Neural crest cell (in vitro differentiated cells): ENCODE measurements around the gene OLFML2A. TPM values are rescaled to one million over a fixed set of nuclear protein-coding genes. Genes with fewer than 3 reads are reported as not detected.

Source experiments
- DNase-seq: peaks from one replicate; pipeline ENCODE4 v3.0.0; 2021; ENCODE audit warnings: low read depth, mixed read lengths, low spot score
- H3K27ac Mint-ChIP-seq: one replicate; pipeline ENCODE4 v1.8.0; 2021; ENCODE audit warnings: mild to moderate bottlenecking, mixed read lengths; ENCODE audit not compliant: unreplicated experiment
- H3K27me3 Mint-ChIP-seq: 2 replicates; pipeline ENCODE4 v1.8.0; 2021; ENCODE audit warnings: low read depth, mild to moderate bottlenecking, mixed read lengths
- H3K36me3 Mint-ChIP-seq: 2 replicates; pipeline ENCODE4 v1.8.0; 2021; ENCODE audit warnings: low read depth, mild to moderate bottlenecking, mixed read lengths
- H3K4me1 Mint-ChIP-seq: 2 replicates; pipeline ENCODE4 v1.8.0; 2021; ENCODE audit warnings: mixed read lengths
- H3K4me3 Mint-ChIP-seq: one replicate; pipeline ENCODE4 v1.8.0; 2021; ENCODE audit warnings: mild to moderate bottlenecking, mixed read lengths
- H3K9me3 Mint-ChIP-seq: 2 replicates; pipeline ENCODE4 v1.8.0; 2021; ENCODE audit warnings: mixed read lengths
- total RNA-seq: library from RNA; stranded (reverse); gene quantifications from 2 replicates; pipeline ENCODE4 v1.2.1, GENCODE V29; 2021
- TF ChIP-seq, protein P1 (sequence below): fragments of 200-600 bp; sonication (generic); conservative IDR thresholded peaks from 2 replicates; pipeline ENCODE4 v1.5.0; 2021; ENCODE audit warnings: antibody characterized with exemption, mild to moderate bottlenecking

Gene OLFML2A
- total RNA-seq, 1 donor from 2014 or later = 0.14 TPM

DNA sequence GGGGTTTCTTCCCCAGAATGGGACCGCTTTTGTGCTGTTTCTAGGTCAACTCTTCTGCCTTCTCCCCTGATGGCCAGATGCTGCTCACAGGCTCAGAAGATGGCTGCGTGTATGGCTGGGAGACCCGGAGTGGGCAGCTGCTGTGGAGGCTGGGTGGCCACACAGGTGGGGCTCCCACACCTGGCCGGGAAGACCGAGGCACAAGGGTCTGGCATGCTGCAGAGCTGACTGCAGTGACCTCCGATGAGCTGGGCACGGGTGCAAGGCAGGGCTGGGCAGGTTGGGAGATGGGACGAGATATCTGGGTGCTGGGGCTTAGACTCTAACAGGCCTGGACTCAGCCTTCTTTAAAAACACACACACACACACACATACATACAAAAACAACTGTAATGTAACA lies 77.2 kb downstream of the OLFML2A start:
- Mint-ChIP-seq H3K4me3 (peak overlapping the region; percentile 61), H3K4me1 (peaks cover 20% of the 10 kb centered on the region), H3K27me3 (peaks cover 5% of the 10 kb centered on the region), H3K36me3 (peaks cover 4% of the 10 kb centered on the region), H3K27ac (no peak overlapping the region), H3K9me3 (no peaks in the 10 kb centered on the region)
- TF ChIP-seq, protein P1, sequence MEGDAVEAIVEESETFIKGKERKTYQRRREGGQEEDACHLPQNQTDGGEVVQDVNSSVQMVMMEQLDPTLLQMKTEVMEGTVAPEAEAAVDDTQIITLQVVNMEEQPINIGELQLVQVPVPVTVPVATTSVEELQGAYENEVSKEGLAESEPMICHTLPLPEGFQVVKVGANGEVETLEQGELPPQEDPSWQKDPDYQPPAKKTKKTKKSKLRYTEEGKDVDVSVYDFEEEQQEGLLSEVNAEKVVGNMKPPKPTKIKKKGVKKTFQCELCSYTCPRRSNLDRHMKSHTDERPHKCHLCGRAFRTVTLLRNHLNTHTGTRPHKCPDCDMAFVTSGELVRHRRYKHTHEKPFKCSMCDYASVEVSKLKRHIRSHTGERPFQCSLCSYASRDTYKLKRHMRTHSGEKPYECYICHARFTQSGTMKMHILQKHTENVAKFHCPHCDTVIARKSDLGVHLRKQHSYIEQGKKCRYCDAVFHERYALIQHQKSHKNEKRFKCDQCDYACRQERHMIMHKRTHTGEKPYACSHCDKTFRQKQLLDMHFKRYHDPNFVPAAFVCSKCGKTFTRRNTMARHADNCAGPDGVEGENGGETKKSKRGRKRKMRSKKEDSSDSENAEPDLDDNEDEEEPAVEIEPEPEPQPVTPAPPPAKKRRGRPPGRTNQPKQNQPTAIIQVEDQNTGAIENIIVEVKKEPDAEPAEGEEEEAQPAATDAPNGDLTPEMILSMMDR = no peak
- no peak for DNase-seq

GRCh38 chr9:124854822-124855221 lies 77.9 kb downstream of the OLFML2A start:
- Mint-ChIP-seq H3K4me3 (peak overlapping the region; percentile 70), H3K4me1 (peaks cover 25% of the 10 kb centered on the region), H3K36me3 (peaks cover 9% of the 10 kb centered on the region), H3K9me3 (no peaks in the 10 kb centered on the region), H3K27ac (no peak overlapping the region), H3K27me3 (peaks cover 5% of the 10 kb centered on the region)
- TF ChIP-seq, protein P1 = no peak
- DNase-seq = no peak

GRCh38 chr9:124855566-124855943 lies 78.6 kb downstream of the OLFML2A start:
- Mint-ChIP-seq H3K36me3 (peaks cover 17% of the 10 kb centered on the region), H3K4me3 (peak overlapping the region; percentile 95), H3K9me3 (no peaks in the 10 kb centered on the region), H3K27ac (no peak overlapping the region), H3K4me1 (peaks cover 29% of the 10 kb centered on the region), H3K27me3 (peaks cover 5% of the 10 kb centered on the region)
- TF ChIP-seq, protein P1 = no peak
- DNase-seq = no peak

DNA sequence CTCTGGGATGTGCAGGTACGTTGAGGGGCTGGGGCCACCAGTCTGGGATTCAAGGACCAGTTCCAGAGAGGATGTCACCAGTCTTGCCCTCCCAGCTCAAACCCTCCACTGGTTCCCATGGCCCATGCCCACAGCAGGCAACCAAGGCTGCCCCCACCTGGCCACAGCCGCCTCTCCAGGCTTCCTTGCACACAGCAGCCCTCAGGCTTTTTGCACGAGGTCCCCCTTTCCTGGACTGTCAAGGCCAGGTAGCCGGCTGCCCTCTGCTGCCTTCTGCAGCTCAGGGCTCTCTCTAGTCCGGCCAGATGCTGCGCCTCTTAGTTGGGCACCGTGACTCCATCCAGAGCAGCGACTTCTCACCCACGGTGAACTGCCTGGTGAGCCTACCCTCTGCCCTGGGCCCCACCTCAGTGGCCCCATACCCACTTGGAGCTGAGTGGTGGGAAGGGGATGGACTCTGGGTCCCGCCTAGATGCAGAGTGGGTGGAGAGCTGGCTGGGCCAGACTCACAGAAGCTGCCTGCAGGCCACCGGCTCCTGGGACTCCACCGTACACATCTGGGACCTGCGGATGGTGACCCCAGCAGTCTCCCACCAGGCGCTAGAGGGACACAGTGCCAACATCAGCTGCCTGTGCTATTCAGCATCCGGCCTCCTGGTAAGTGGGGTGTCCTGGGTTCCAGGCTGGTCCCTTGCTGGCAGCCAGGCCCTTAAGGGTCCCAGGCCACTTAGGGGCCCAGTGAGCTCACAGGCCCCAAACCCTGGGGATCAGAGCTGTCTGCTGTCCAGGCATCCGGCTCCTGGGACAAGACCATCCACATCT lies 79.2 kb downstream of the OLFML2A start:
- H3K4me3 Mint-ChIP-seq = peak overlapping the region; percentile 95
- H3K36me3 Mint-ChIP-seq = peaks cover 19% of the 10 kb centered on the region
- H3K27ac Mint-ChIP-seq = no peak overlapping the region
- peaks cover 33% of the 10 kb centered on the region for H3K4me1 Mint-ChIP-seq
- no peak for DNase-seq
- H3K27me3 Mint-ChIP-seq = peaks cover 5% of the 10 kb centered on the region
- no peaks in the 10 kb centered on the region for H3K9me3 Mint-ChIP-seq
- TF ChIP-seq, protein P1 = peak; percentile 34

- no peak overlapping the region for H3K27ac Mint-ChIP-seq
- H3K4me1 Mint-ChIP-seq = peaks cover 39% of the 10 kb centered on the region
These were observed 80.7 kb downstream of the OLFML2A start for GRCh38 chr9:124857533-124858162.

More at GRCh38 chr9:124857533-124858162, 80.7 kb downstream of the OLFML2A start:
- Mint-ChIP-seq H3K9me3 (no peaks in the 10 kb centered on the region), H3K27me3 (peaks cover 5% of the 10 kb centered on the region), H3K4me3 (peak overlapping the region; percentile 95), H3K36me3 (peaks cover 21% of the 10 kb centered on the region)
- DNase-seq = no peak
- TF ChIP-seq, protein P1 = no peak
